GM19397 (cell line): ENCODE data around the gene KCNC1.

Experiments
- ATAC-seq: cut with Tn5 transposase; IDR thresholded peaks from one replicate; pipeline ENCODE4 v1.9.1; 2021; ENCODE audit warnings: mild to moderate bottlenecking, moderate library complexity; ENCODE audit not compliant: unreplicated experiment

Gene KCNC1

GRCh38 chr11:17814546-17814945 is 80.0 kb downstream of the KCNC1 start:
- ATAC-seq: no peak

- no peak for ATAC-seq
Measured at GRCh38 chr11:17816232-17816931, 81.8 kb downstream of the KCNC1 start.

GRCh38 chr11:17821648-17822400 is 87.2 kb downstream of the KCNC1 start:
- ATAC-seq: no peak

- ATAC-seq: no peak
Measured at GRCh38 chr11:17822401-17822781, 87.8 kb downstream of the KCNC1 start.

GRCh38 chr11:17827006-17827405 is 92.4 kb downstream of the KCNC1 start:
- ATAC-seq: no peak

GRCh38 chr11:17828311-17828751 is 93.8 kb downstream of the KCNC1 start:
- ATAC-seq: no peak

- ATAC-seq: no peak
Measured at GRCh38 chr11:17831228-17831627, 96.6 kb downstream of the KCNC1 start.

GRCh38 chr11:17831883-17832282 is 97.3 kb downstream of the KCNC1 start:
- no peak for ATAC-seq
